HepG2 (cell line): Measurements from ENCODE around the gene SHC1. TPM values are rescaled to one million over a fixed set of nuclear protein-coding genes. Genes with fewer than 3 reads are reported as not detected.

ENCODE experiments used
- ARNT2 ChIP-seq: sonication (generic); formaldehyde crosslinking; IDR thresholded peaks from 2 replicates; pipeline ENCODE4 v1.8.0; 2022; ENCODE audit warnings: mild to moderate bottlenecking, low read depth, missing genetic modification reagents, moderate library complexity
- ATF4 ChIP-seq, 2 experiments: fragments of 450-650 bp in 1 of 2; sonication (generic) in 1 of 2; formaldehyde crosslinking; IDR thresholded peaks; 2 replicates each; pipeline versions ENCODE4 v1.5.0 to v1.8.0; 2020 to 2022; ENCODE audit warnings: mild to moderate bottlenecking in 1 of 2, missing genetic modification reagents in 1 of 2
- ATRX ChIP-seq: sonication (generic); formaldehyde crosslinking; IDR thresholded peaks from 2 replicates; pipeline ENCODE4 v1.4.0; 2020; ENCODE audit warnings: missing genetic modification reagents, borderline replicate concordance
- CREM ChIP-seq, 2 experiments: sonication (generic) in 1 of 2; formaldehyde crosslinking in 1 of 2; IDR thresholded peaks; 2 replicates each; pipeline versions ENCODE4 v1.4.0 to v1.6.1; 2016 to 2020; ENCODE audit warnings: antibody characterized with exemption in 1 of 2, mild to moderate bottlenecking in 1 of 2, missing genetic modification reagents in 1 of 2
- GTF2F1 ChIP-seq: fragments of 150-350 bp; IDR thresholded peaks from 2 replicates; pipeline ENCODE4 v1.6.1; 2014; ENCODE audit warnings: low read length
- KAT8 ChIP-seq: IDR thresholded peaks from 2 replicates; pipeline ENCODE4 v1.6.1; 2016; ENCODE audit warnings: missing genetic modification reagents, missing compliant biosample characterization
- KDM3A ChIP-seq: IDR thresholded peaks from 2 replicates; pipeline ENCODE4 v1.6.1; 2018; ENCODE audit warnings: low read depth, missing compliant biosample characterization
- KMT2B ChIP-seq: IDR thresholded peaks from 2 replicates; pipeline ENCODE4 v1.6.1; 2016; ENCODE audit warnings: missing genetic modification reagents, missing compliant biosample characterization
- MAZ ChIP-seq, 2 experiments: sonication (generic) in 1 of 2; formaldehyde crosslinking in 1 of 2; IDR thresholded peaks; 2 replicates each; pipeline versions ENCODE4 v1.5.0 to v1.6.1; 2012 to 2020; ENCODE audit warnings: low read depth in 2 of 2, mild to moderate bottlenecking in 2 of 2, borderline replicate concordance in 1 of 2, improper control_type of control experiment in 1 of 2, low read length in 1 of 2, missing genetic modification reagents in 1 of 2, moderate library complexity in 1 of 2
- PHB2 ChIP-seq: fragments of 450-650 bp; IDR thresholded peaks from 2 replicates; pipeline ENCODE4 v1.6.1; 2018; ENCODE audit not compliant: partially characterized antibody
- POLR2G ChIP-seq: fragments of 200-400 bp; formaldehyde crosslinking; IDR thresholded peaks from 2 replicates; pipeline ENCODE4 v1.6.1; 2018; ENCODE audit warnings: mild to moderate bottlenecking, low read depth, low read length, moderate library complexity
- TGIF2 ChIP-seq: IDR thresholded peaks from 2 replicates; pipeline ENCODE4 v1.6.1; 2016; ENCODE audit warnings: control low read depth, missing compliant biosample characterization
- ZNF513 ChIP-seq: sonication (generic); formaldehyde crosslinking; conservative IDR thresholded peaks from 2 replicates; pipeline ENCODE4 v1.5.0; 2020; ENCODE audit warnings: missing genetic modification reagents
- ZNF781 ChIP-seq: sonication (generic); formaldehyde crosslinking; IDR thresholded peaks from 2 replicates; pipeline ENCODE4 v1.5.1; 2020; ENCODE audit warnings: borderline replicate concordance, mild to moderate bottlenecking, missing genetic modification reagents; ENCODE audit errors: not compliant biosample characterization
- polyA plus RNA-seq, 8 experiments: library from polyadenylated mRNA; depleted of rRNA in 3 of 8; stranded (reverse) in 7 of 8; unstranded in 1 of 8; fragments of >200 nt; fragmentation: Illumina TruSeq in 4 of 8; extraction: Trizol in 4 of 8; gene quantifications; 2 replicates each; pipeline versions ENCODE4 v1.2.1 to v1.2.3, GENCODE V29; 2011 to 2016; ENCODE audit warnings: low read depth in 4 of 8, missing spikeins in 1 of 8, mixed read lengths in 1 of 8; ENCODE audit not compliant: insufficient read depth in 1 of 8
- total RNA-seq, 5 experiments: library from RNA; depleted of rRNA; stranded (reverse); fragments of >200 nt; fragmentation: Illumina TruSeq; extraction: Trizol; gene quantifications; 2 replicates each; pipeline ENCODE4 v1.2.3, GENCODE V29; 2016; ENCODE audit warnings: low read depth in 1 of 5
- TF ChIP-seq, protein P1 (sequence below): sonication (generic); formaldehyde crosslinking; IDR thresholded peaks from 2 replicates; pipeline ENCODE4 v1.4.0; 2020; ENCODE audit warnings: missing genetic modification reagents
- TF ChIP-seq, protein P2 (sequence below): sonication (generic); formaldehyde crosslinking; IDR thresholded peaks from 2 replicates; pipeline ENCODE4 v1.9.0; 2022; ENCODE audit warnings: low read depth, missing genetic modification reagents
- TF ChIP-seq, protein P3 (sequence below): sonication (generic); formaldehyde crosslinking; IDR thresholded peaks from 2 replicates; pipeline ENCODE4 v1.8.0; 2022; ENCODE audit warnings: missing genetic modification reagents, mild to moderate bottlenecking, borderline replicate concordance

The SHC1 gene
- total and polyA plus RNA-seq, 2 of the 13 experiments (the other 11 are each of a cell fraction or from before 2014, with no cell fraction given) = 52.0 to 137 TPM

GRCh38 chr1:155001675-155002463 is 31.3 kb upstream of the SHC1 start (continued):
- TF ChIP-seq, protein P1, sequence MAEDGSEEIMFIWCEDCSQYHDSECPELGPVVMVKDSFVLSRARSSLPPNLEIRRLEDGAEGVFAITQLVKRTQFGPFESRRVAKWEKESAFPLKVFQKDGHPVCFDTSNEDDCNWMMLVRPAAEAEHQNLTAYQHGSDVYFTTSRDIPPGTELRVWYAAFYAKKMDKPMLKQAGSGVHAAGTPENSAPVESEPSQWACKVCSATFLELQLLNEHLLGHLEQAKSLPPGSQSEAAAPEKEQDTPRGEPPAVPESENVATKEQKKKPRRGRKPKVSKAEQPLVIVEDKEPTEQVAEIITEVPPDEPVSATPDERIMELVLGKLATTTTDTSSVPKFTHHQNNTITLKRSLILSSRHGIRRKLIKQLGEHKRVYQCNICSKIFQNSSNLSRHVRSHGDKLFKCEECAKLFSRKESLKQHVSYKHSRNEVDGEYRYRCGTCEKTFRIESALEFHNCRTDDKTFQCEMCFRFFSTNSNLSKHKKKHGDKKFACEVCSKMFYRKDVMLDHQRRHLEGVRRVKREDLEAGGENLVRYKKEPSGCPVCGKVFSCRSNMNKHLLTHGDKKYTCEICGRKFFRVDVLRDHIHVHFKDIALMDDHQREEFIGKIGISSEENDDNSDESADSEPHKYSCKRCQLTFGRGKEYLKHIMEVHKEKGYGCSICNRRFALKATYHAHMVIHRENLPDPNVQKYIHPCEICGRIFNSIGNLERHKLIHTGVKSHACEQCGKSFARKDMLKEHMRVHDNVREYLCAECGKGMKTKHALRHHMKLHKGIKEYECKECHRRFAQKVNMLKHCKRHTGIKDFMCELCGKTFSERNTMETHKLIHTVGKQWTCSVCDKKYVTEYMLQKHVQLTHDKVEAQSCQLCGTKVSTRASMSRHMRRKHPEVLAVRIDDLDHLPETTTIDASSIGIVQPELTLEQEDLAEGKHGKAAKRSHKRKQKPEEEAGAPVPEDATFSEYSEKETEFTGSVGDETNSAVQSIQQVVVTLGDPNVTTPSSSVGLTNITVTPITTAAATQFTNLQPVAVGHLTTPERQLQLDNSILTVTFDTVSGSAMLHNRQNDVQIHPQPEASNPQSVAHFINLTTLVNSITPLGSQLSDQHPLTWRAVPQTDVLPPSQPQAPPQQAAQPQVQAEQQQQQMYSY (CRISPR knock-in tag) = peak; percentile 50; the same call in 1 of the 2 replicates
- TF ChIP-seq KDM3A (CRISPR knock-in tag) (0 out of 2 replicates have a peak, but pooled peaks have one; percentile 25), GTF2F1 (no peak), TGIF2 (CRISPR knock-in tag) (0 out of 2 replicates have a peak, but pooled peaks have one; percentile 4), POLR2G (peak; percentile 5; the same call in 1 of the 2 replicates), MAZ (IDR thresholded peaks at IDR 0.05; ENCODE audit: borderline replicate concordance, low read depth, low read length) (peak; percentile 87), MAZ (CRISPR knock-in tag; IDR thresholded peaks at IDR 0.05; ENCODE audit: low read depth) (peak; percentile 34; the same call in 1 of the 2 replicates), ARNT2 (peak; percentile 26; the same call in 1 of the 2 replicates), ATF4 (CRISPR knock-in tag; IDR thresholded peaks at IDR 0.05) (no peak), PHB2 (no peak), CREM (IDR thresholded peaks at IDR 0.05) (peak; percentile 52; the same call in 1 of the 2 replicates), CREM (CRISPR knock-in tag; IDR thresholded peaks at IDR 0.05) (no peak), ZNF781 (CRISPR knock-in tag) (no peak), KAT8 (CRISPR knock-in tag) (no peak), KMT2B (no peak), ZNF513 (CRISPR knock-in tag) (no peak), ATRX (CRISPR knock-in tag) (no peak)
- TF ChIP-seq, protein P2, sequence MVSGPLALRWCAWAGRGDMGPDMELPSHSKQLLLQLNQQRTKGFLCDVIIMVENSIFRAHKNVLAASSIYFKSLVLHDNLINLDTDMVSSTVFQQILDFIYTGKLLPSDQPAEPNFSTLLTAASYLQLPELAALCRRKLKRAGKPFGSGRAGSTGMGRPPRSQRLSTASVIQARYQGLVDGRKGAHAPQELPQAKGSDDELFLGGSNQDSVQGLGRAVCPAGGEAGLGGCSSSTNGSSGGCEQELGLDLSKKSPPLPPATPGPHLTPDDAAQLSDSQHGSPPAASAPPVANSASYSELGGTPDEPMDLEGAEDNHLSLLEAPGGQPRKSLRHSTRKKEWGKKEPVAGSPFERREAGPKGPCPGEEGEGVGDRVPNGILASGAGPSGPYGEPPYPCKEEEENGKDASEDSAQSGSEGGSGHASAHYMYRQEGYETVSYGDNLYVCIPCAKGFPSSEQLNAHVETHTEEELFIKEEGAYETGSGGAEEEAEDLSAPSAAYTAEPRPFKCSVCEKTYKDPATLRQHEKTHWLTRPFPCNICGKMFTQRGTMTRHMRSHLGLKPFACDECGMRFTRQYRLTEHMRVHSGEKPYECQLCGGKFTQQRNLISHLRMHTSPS (CRISPR knock-in tag) = 0 out of 2 replicates have a peak, but pooled peaks have one; percentile 47
- TF ChIP-seq, protein P3, sequence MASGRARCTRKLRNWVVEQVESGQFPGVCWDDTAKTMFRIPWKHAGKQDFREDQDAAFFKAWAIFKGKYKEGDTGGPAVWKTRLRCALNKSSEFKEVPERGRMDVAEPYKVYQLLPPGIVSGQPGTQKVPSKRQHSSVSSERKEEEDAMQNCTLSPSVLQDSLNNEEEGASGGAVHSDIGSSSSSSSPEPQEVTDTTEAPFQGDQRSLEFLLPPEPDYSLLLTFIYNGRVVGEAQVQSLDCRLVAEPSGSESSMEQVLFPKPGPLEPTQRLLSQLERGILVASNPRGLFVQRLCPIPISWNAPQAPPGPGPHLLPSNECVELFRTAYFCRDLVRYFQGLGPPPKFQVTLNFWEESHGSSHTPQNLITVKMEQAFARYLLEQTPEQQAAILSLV (CRISPR knock-in tag) = no peak
